IMR-90 (cell line): Measurements from ENCODE around the gene STON2. TPM values are rescaled to one million over a fixed set of nuclear protein-coding genes. Genes with fewer than 3 reads are reported as not detected.

Experiments
- ATAC-seq: fragments of 200-7000 bp; cut with Tn5 transposase; 2 replicates; pipeline ENCODE4 v1.9.1; 2020; ENCODE audit warnings: low read depth, mild to moderate bottlenecking, moderate library complexity
- BruUV-seq: library from RNA; stranded (reverse); fragments of 400-500 nt; replicated peaks from 2 replicates; lab custom pipeline; 2021; lab: Mats Ljungman, UMichigan
- CTCF ChIA-PET: fragments of 300-600 bp; formaldehyde crosslinking; extraction: SDS; loops from one replicate; lab custom pipeline; 2021; ENCODE audit warnings: antibody characterized with exemption; lab: Yijun Ruan, JAX
- POLR2A ChIA-PET: fragments of 300-600 bp; sonication (Branson Sonifier 250); formaldehyde crosslinking; loops from one replicate; lab custom pipeline; 2022; ENCODE audit warnings: antibody characterized with exemption; ENCODE audit not compliant: unreplicated experiment; lab: Charles Lee
- DNase-seq: peaks from one replicate; pipeline ENCODE4 v3.0.0; 2013
- H2AFZ ChIP-seq: replicated peaks from 2 replicates; pipeline ENCODE3; 2013; ENCODE audit warnings: low read length, mild to moderate bottlenecking; ENCODE audit not compliant: poor library complexity
- H2AK5ac ChIP-seq: 2 replicates; pipeline ENCODE4 v1.6.1; 2013; ENCODE audit warnings: low read depth, low read length, inconsistent platforms
- H2AK9ac ChIP-seq: replicated peaks from 2 replicates; pipeline ENCODE3; 2013; ENCODE audit warnings: mild to moderate bottlenecking, low read depth, low read length, moderate library complexity; ENCODE audit not compliant: poor library complexity
- H2BK120ac ChIP-seq: 2 replicates; pipeline ENCODE4 v1.6.1; 2013; ENCODE audit warnings: low read depth, low read length, inconsistent platforms
- H2BK15ac ChIP-seq: 3 replicates; pipeline ENCODE4 v1.6.1; 2013; ENCODE audit warnings: low read depth, low read length, inconsistent platforms
- H2BK20ac ChIP-seq: 2 replicates; pipeline ENCODE4 v1.6.1; 2013; ENCODE audit warnings: low read depth, mild to moderate bottlenecking, inconsistent platforms, low read length, moderate library complexity
- H2BK5ac ChIP-seq: 2 replicates; pipeline ENCODE4 v1.6.1; 2013; ENCODE audit warnings: mild to moderate bottlenecking, low read depth, low read length, inconsistent platforms; ENCODE audit not compliant: poor library complexity, severe bottlenecking
- H3K14ac ChIP-seq: replicated peaks from 2 replicates; pipeline ENCODE4 v1.6.1; 2013; ENCODE audit warnings: low read depth, low read length, inconsistent platforms
- H3K18ac ChIP-seq: 2 replicates; pipeline ENCODE4 v1.6.1; 2013; ENCODE audit warnings: low read depth, low read length, control low read depth
- H3K23ac ChIP-seq: 2 replicates; pipeline ENCODE4 v1.6.1; 2013; ENCODE audit warnings: low read depth, low read length, inconsistent platforms
- H3K27ac ChIP-seq: 2 replicates; pipeline ENCODE4 v1.5.1; 2013; ENCODE audit warnings: mild to moderate bottlenecking, control low read depth, low read length; ENCODE audit not compliant: insufficient read depth
- H3K27me3 ChIP-seq: 2 replicates; pipeline ENCODE4 v1.6.1; 2013; ENCODE audit warnings: low read length; ENCODE audit not compliant: control insufficient read depth, insufficient read depth
- H3K36me3 ChIP-seq: 2 replicates; pipeline ENCODE4 v1.6.1; 2013; ENCODE audit warnings: low read length, mixed read lengths; ENCODE audit not compliant: control insufficient read depth, insufficient read depth
- H3K4ac ChIP-seq: 2 replicates; pipeline ENCODE4 v1.6.1; 2013; ENCODE audit warnings: low read depth, low read length, inconsistent platforms
- H3K4me1 ChIP-seq: 2 replicates; pipeline ENCODE4 v1.6.1; 2013; ENCODE audit warnings: low read length, mixed read lengths; ENCODE audit not compliant: control insufficient read depth, insufficient read depth
- H3K4me2 ChIP-seq: 2 replicates; pipeline ENCODE4 v1.6.1; 2013; ENCODE audit warnings: low read depth, mild to moderate bottlenecking, control low read depth, low read length, moderate library complexity
- H3K4me3 ChIP-seq: 2 replicates; pipeline ENCODE4 v1.5.1; 2013; ENCODE audit warnings: low read depth, mild to moderate bottlenecking, control low read depth, low read length, moderate library complexity; ENCODE audit not compliant: insufficient read depth
- H3K56ac ChIP-seq: 2 replicates; pipeline ENCODE4 v1.6.1; 2013; ENCODE audit warnings: low read length, inconsistent platforms; ENCODE audit not compliant: insufficient read depth; ENCODE audit errors: extremely low read depth
- H3K79me1 ChIP-seq, 2 experiments: 2 replicates each; pipeline ENCODE4 v1.6.1; 2013; ENCODE audit warnings: low read length in 2 of 2, inconsistent platforms in 1 of 2, low read depth in 1 of 2
- H3K9ac ChIP-seq: 2 replicates; pipeline ENCODE4 v1.6.1; 2013; ENCODE audit warnings: low read depth, low read length, control low read depth
- H3K9me1 ChIP-seq: 2 replicates; pipeline ENCODE4 v1.6.1; 2013; ENCODE audit warnings: low read length, inconsistent platforms; ENCODE audit not compliant: insufficient read depth
- H3K9me3 ChIP-seq: 2 replicates; pipeline ENCODE4 v1.6.1; 2013; ENCODE audit warnings: low read length; ENCODE audit not compliant: control insufficient read depth, insufficient read depth
- H4K20me1 ChIP-seq: 2 replicates; pipeline ENCODE4 v1.6.1; 2013; ENCODE audit warnings: low read length, inconsistent platforms; ENCODE audit not compliant: insufficient read depth
- H4K5ac ChIP-seq: 2 replicates; pipeline ENCODE4 v1.6.1; 2013; ENCODE audit warnings: mild to moderate bottlenecking, low read depth, low read length, control low read depth
- H4K8ac ChIP-seq, 2 experiments: 2 replicates each; pipeline ENCODE4 v1.6.1; 2013; ENCODE audit warnings: low read depth in 2 of 2, low read length in 2 of 2, control low read depth in 1 of 2, inconsistent platforms in 1 of 2
- H4K91ac ChIP-seq: 2 replicates; pipeline ENCODE4 v1.6.1; 2013; ENCODE audit warnings: low read depth, low read length, inconsistent platforms; ENCODE audit not compliant: insufficient read depth
- CHD1 ChIP-seq: IDR thresholded peaks from 2 replicates; pipeline ENCODE4 v1.6.1; 2012; ENCODE audit warnings: low read depth, low read length, improper control_type of control experiment
- CTCF ChIP-seq: conservative IDR thresholded peaks from 2 replicates; pipeline ENCODE4 v1.5.1; 2012; ENCODE audit warnings: mild to moderate bottlenecking, low read depth, low read length, improper control_type of control experiment
- ELK1 ChIP-seq: fragments of 150-350 bp; IDR thresholded peaks from 2 replicates; pipeline ENCODE4 v1.6.1; 2016; ENCODE audit warnings: low read depth, mild to moderate bottlenecking, low read length, moderate library complexity, borderline replicate concordance
- FOS ChIP-seq: fragments of 150-350 bp; IDR thresholded peaks from 2 replicates; pipeline ENCODE4 v1.6.1; 2016; ENCODE audit warnings: low read depth, low read length
- MAFK ChIP-seq: IDR thresholded peaks from 2 replicates; pipeline ENCODE4 v1.6.1; 2012; ENCODE audit warnings: low read depth, low read length, improper control_type of control experiment
- MAZ ChIP-seq: IDR thresholded peaks from 2 replicates; pipeline ENCODE4 v1.6.1; 2012; ENCODE audit warnings: low read depth, mild to moderate bottlenecking, low read length, improper control_type of control experiment, moderate library complexity, borderline replicate concordance
- MXI1 ChIP-seq: IDR thresholded peaks from 2 replicates; pipeline ENCODE4 v1.6.1; 2012; ENCODE audit warnings: low read depth, mild to moderate bottlenecking, low read length, moderate library complexity, borderline replicate concordance
- NFE2L2 ChIP-seq: fragments of 150-350 bp; IDR thresholded peaks from 2 replicates; pipeline ENCODE4 v1.6.1; 2016; ENCODE audit warnings: low read depth, mild to moderate bottlenecking, low read length
- POLR2A ChIP-seq: IDR thresholded peaks from 2 replicates; pipeline ENCODE4 v1.6.1; 2012; ENCODE audit warnings: mild to moderate bottlenecking, low read depth, low read length
- RCOR1 ChIP-seq: IDR thresholded peaks from 2 replicates; pipeline ENCODE4 v1.6.1; 2012; ENCODE audit warnings: mild to moderate bottlenecking, low read length, improper control_type of control experiment; ENCODE audit not compliant: insufficient replicate concordance
- RFX5 ChIP-seq: IDR thresholded peaks from 2 replicates; pipeline ENCODE4 v1.8.0; 2012; ENCODE audit warnings: low read depth, mild to moderate bottlenecking, low read length, moderate library complexity
- SMC3 ChIP-seq: fragments of 150-350 bp; IDR thresholded peaks from 2 replicates; pipeline ENCODE4 v1.6.1; 2016; ENCODE audit warnings: low read depth, mild to moderate bottlenecking, antibody characterized with exemption, low read length, moderate library complexity
- WGBS, 2 experiments: methylation state at CpG; one replicate each; pipeline versions ENCODE4 v1.1.5 to v1.1.7; 2013; ENCODE audit warnings: missing lambda C conversion rate in 2 of 2; ENCODE audit not compliant: insufficient read length in 1 of 2; ENCODE audit errors: extremely low coverage in 2 of 2; 5-methylcytosine and 5-hydroxymethylcytosine counted together
- dilution Hi-C: fragments of 300-500 bp; cut with HindIII; formaldehyde crosslinking; loops from one replicate; pipeline ENCODE4 v1.14.3; 2018; ENCODE audit warnings: low sequenced_read_pairs; ENCODE audit not compliant: unreplicated experiment
- in situ Hi-C: fragments of 300-500 bp; cut with MboI; formaldehyde crosslinking; loops from 3 replicates; pipeline ENCODE4 v1.14.3; 2019; ENCODE audit warnings: low sequenced_read_pairs, inconsistent platforms, mixed read lengths
- intact Hi-C: fragments of 100-400 bp; cut with micrococcal nuclease; formaldehyde crosslinking; loops from 2 replicates; pipeline ENCODE4 v1.10.0; 2022
- polyA plus RNA-seq, 3 experiments: library from polyadenylated mRNA; depleted of rRNA; stranded (reverse); fragments of >200 nt; gene quantifications; 2 replicates each; pipeline ENCODE4 v1.2.3, GENCODE V29; 2012; ENCODE audit warnings: low replicate concordance in 1 of 3
- total RNA-seq: library from RNA; depleted of rRNA; stranded (reverse); fragments of >200 nt; gene quantifications from 2 replicates; pipeline ENCODE4 v1.2.3, GENCODE V29; 2012
- TF ChIP-seq, protein P1 (sequence below): fragments of 150-350 bp; IDR thresholded peaks from 2 replicates; pipeline ENCODE4 v1.6.1; 2017; ENCODE audit warnings: mild to moderate bottlenecking, antibody characterized with exemption, low read length, low read depth

The STON2 gene
- total and polyA plus RNA-seq, 2 of the 4 experiments (the other 2 are of a cell fraction): not detected

- H3K4me3 ChIP-seq: no peak overlapping the region
- intact Hi-C loops (no loop called here), in situ Hi-C loops (no loop called here), dilution Hi-C loops (no loop called here)
- no peak overlapping the region for H2AK5ac ChIP-seq
- no peak overlapping the region for H3K4me2 ChIP-seq
- ATAC-seq (no peak), DNase-seq (no peak)
- H2BK20ac ChIP-seq: no peak overlapping the region
- no peaks in the 10 kb centered on the region for H3K79me1 ChIP-seq
- no peak overlapping the region for H2BK15ac ChIP-seq
- no peaks in the 10 kb centered on the region for H4K20me1 ChIP-seq
- no peaks in the 10 kb centered on the region for H3K36me3 ChIP-seq
- no peak overlapping the region for H3K18ac ChIP-seq
- H3K23ac ChIP-seq: no peak overlapping the region
- H4K5ac ChIP-seq: no peak overlapping the region
- H3K4me1 ChIP-seq: no peaks in the 10 kb centered on the region
- H3K9me1 ChIP-seq: no peaks in the 10 kb centered on the region
- CTCF ChIA-PET: no interaction called here
- no peak overlapping the region for H2BK120ac ChIP-seq
- H2AK9ac ChIP-seq: no peak overlapping the region
- H3K9me3 ChIP-seq: no peaks in the 10 kb centered on the region
- H2BK5ac ChIP-seq: no peak overlapping the region
- no peak overlapping the region for H3K14ac ChIP-seq
- POLR2A ChIA-PET: no interaction called here
- H3K56ac ChIP-seq: no peak overlapping the region
- no CpG with 5 or more reads among the region's 2 CpGs for WGBS, 2 experiments
- no peak overlapping the region for H4K8ac ChIP-seq
- BruUV-seq: no TSS peak
- no peak overlapping the region for H3K27ac ChIP-seq
- no peaks in the 10 kb centered on the region for H3K27me3 ChIP-seq
- no peak overlapping the region for H4K91ac ChIP-seq
- H3K4ac ChIP-seq: no peak overlapping the region
- TF ChIP-seq MXI1 (no peak), FOS (no peak), POLR2A (no peak), RCOR1 (no peak), CTCF (no peak), CHD1 (no peak), RFX5 (no peak), MAFK (no peak), ELK1 (no peak), NFE2L2 (no peak), MAZ (no peak), SMC3 (no peak)
- TF ChIP-seq, protein P1, sequence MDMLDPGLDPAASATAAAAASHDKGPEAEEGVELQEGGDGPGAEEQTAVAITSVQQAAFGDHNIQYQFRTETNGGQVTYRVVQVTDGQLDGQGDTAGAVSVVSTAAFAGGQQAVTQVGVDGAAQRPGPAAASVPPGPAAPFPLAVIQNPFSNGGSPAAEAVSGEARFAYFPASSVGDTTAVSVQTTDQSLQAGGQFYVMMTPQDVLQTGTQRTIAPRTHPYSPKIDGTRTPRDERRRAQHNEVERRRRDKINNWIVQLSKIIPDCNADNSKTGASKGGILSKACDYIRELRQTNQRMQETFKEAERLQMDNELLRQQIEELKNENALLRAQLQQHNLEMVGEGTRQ: no peak
- H3K9ac ChIP-seq: no peak overlapping the region
- H2AFZ ChIP-seq: no peak overlapping the region
Observed at GRCh38 chr14:81243499-81243898, 156.6 kb downstream of the STON2 start.
